PFSK-1 (cell line): ENCODE results near the gene CACNA1B.

Experiments
- FOXP2 ChIP-seq: optimal IDR thresholded peaks from 2 replicates; pipeline ENCODE3; 2011; ENCODE audit warnings: borderline replicate concordance, control low read depth, inconsistent platforms; ENCODE audit not compliant: insufficient read depth; ENCODE audit errors: extremely low read length, extremely low read depth
- POLR2AphosphoS5 ChIP-seq: IDR thresholded peaks from 2 replicates; pipeline ENCODE4 v1.6.1; 2012; ENCODE audit warnings: low read depth, mild to moderate bottlenecking, control low read depth, low read length, moderate library complexity
- REST ChIP-seq, 2 experiments: IDR thresholded peaks; 2 replicates each; pipeline versions ENCODE4 v1.6.1 to v1.8.0; 2011 to 2012; ENCODE audit warnings: low read depth in 2 of 2, low read length in 2 of 2, control low read depth in 1 of 2, inconsistent platforms in 1 of 2, mild to moderate bottlenecking in 1 of 2, moderate library complexity in 1 of 2; ENCODE audit not compliant: insufficient read depth in 1 of 2
- SIN3A ChIP-seq: IDR thresholded peaks from 2 replicates; pipeline ENCODE4 v1.6.1; 2012; ENCODE audit warnings: mild to moderate bottlenecking, low read length, moderate library complexity, borderline replicate concordance; ENCODE audit not compliant: insufficient read depth
- TAF1 ChIP-seq: IDR thresholded peaks from 2 replicates; pipeline ENCODE4 v1.6.1; 2012; ENCODE audit warnings: low read length, control low read depth, borderline replicate concordance; ENCODE audit not compliant: insufficient read depth

The CACNA1B gene

DNA sequence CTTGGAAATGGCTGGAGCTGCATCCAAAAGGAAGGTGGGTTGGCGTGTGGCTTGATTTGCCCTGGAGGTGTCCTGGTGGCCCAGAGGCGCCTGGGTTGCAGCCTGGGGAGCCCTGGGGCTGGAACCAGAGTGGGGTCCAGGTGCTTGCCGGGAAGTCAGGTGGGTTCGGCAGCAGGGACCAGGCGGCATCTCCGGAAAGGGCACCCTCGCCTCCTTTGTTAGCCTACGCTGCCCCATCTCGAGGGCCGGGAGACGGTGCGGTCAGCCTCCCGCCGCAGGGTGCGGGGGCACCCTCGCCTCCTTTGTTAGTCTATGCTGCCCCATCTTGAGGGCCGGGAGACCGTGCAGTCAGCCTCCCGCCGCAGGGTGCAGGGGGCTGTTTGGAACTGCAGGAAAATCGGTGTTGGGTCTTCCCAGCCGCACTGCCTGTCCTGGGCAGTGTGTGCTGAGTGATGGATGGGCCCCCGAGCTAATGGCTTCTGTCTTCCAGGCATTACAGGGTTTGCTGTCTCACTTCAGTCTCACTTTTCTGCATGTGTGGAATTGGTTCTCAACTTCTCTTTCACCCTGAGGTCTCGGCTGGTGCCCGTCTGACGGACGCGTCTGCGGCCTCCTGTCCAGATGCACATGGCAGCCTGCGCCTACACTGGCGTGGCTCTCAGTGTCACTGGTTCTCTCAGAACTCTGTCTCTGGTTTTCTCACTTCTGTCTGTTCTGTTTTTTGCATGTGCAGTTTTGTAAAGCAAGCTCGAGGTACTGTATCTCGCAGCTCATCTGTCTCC is 139.0 kb downstream of the CACNA1B start:
- TF ChIP-seq SIN3A, result no peak
- no peak for TF ChIP-seq POLR2AphosphoS5
- TF ChIP-seq REST (IDR thresholded peaks at IDR 0.05; ENCODE audit: insufficient read depth in 1 of 2, low read depth in 2 of 2, low read length in 2 of 2), result no peak
- no peak for TF ChIP-seq TAF1
- TF ChIP-seq FOXP2, result no peak

GRCh38 chr9:138017200-138017599 is 139.6 kb downstream of the CACNA1B start:
- TF ChIP-seq POLR2AphosphoS5 (no peak), TAF1 (no peak), REST (IDR thresholded peaks at IDR 0.05; ENCODE audit: insufficient read depth in 1 of 2, low read depth in 2 of 2, low read length in 2 of 2) (no peak)

GRCh38 chr9:138020120-138020794 is 142.7 kb downstream of the CACNA1B start:
- TF ChIP-seq FOXP2 (no peak), TAF1 (no peak), REST (IDR thresholded peaks at IDR 0.05; ENCODE audit: insufficient read depth in 1 of 2, low read depth in 2 of 2, low read length in 2 of 2) (no peak), SIN3A (no peak), POLR2AphosphoS5 (no peak)

DNA sequence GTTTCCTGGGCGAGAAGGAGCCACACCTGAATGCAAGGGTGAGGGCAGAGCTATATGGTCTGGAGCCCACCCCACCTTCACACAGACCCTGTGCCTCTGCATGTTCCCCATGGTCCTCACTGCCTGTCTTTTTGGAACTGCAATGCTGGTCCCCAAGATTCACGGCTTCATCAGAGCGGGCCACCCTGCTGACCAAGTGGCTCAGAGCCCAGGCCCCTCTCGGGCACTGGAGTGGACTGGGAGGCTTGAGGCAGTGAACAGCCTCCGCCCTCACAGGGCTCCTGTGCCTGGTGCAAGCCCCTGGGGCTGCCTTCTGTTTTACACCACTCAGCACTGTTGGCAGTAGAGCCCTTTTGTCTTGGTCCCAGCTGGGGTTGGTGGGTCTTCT is 143.2 kb downstream of the CACNA1B start:
- TF ChIP-seq REST (IDR thresholded peaks at IDR 0.05; ENCODE audit: insufficient read depth in 1 of 2, low read depth in 2 of 2, low read length in 2 of 2) (no peak), SIN3A (no peak), TAF1 (no peak), POLR2AphosphoS5 (no peak), FOXP2 (no peak)
